Measurements from ENCODE around the gene BIN1. TPM values are rescaled to one million over a fixed set of nuclear protein-coding genes. Genes with fewer than 3 reads are reported as not detected.

BIN1 gene
- total RNA-seq, 1 experiment from 2014 or later = 87.5 TPM

- intact Hi-C loops (cut with micrococcal nuclease; ENCODE audit: unreplicated experiment) = loop anchor here (5.0 kb wide), 1 partner anchor 931 kb away; no protein-coding TSS in a partner anchor
- no peak overlapping the region for H3K4me2 ChIP-seq
- no peaks in the 10 kb centered on the region for H3K27me3 ChIP-seq (ENCODE audit: insufficient read depth, low read depth)
- DNase-seq = no peak
- no TSS peak for BruUV-seq (replicated peaks)
- no peaks in the 10 kb centered on the region for H3K36me3 ChIP-seq (ENCODE audit: low read depth)
- CTCF ChIA-PET = no interaction called here
- TF ChIP-seq CTCF (conservative IDR thresholded peaks at IDR 0.05) (no peak), EZH2 (IDR thresholded peaks at IDR 0.05; ENCODE audit: low read depth) (no peak)
- no peaks in the 10 kb centered on the region for H3K9me2 ChIP-seq (ENCODE audit: insufficient read depth)
- no peak overlapping the region for H2AFZ ChIP-seq
- H3K79me2 ChIP-seq (ENCODE audit: low read depth) = peaks cover 80% of the 10 kb centered on the region
- H3K9me3 ChIP-seq (ENCODE audit: insufficient read depth, low read depth) = no peaks in the 10 kb centered on the region
- H3K4me3 ChIP-seq = no peak overlapping the region
- peaks cover 14% of the 10 kb centered on the region; the same call in 1 of the 2 replicates for H3F3A ChIP-seq (ENCODE audit: insufficient read depth, low read depth)
- H3K4me1 ChIP-seq (replicated peaks; ENCODE audit: insufficient read depth) = peaks cover 43% of the 10 kb centered on the region
- POLR2A ChIA-PET (ENCODE audit: unreplicated experiment) = no interaction called here
- H4K20me1 ChIP-seq (ENCODE audit: insufficient read depth) = no peaks in the 10 kb centered on the region; the same call in 1 of the 2 replicates
- H3K27ac ChIP-seq = no peak overlapping the region
Observed at GRCh38 chr2:127091148-127091547, 15.8 kb downstream of the BIN1 start.

GRCh38 chr2:127090281-127091120, 16.5 kb downstream of the BIN1 start:
- no peaks in the 10 kb centered on the region; the same call in 1 of the 2 replicates for H4K20me1 ChIP-seq (ENCODE audit: insufficient read depth)
- intact Hi-C loops (cut with micrococcal nuclease; ENCODE audit: unreplicated experiment) = loop anchor here (5.0 kb wide), 1 partner anchor 932 kb away; no protein-coding TSS in a partner anchor
- no TSS peak for BruUV-seq (replicated peaks)

More at GRCh38 chr2:127090281-127091120, 16.5 kb downstream of the BIN1 start:
- POLR2A ChIA-PET (ENCODE audit: unreplicated experiment) = no interaction called here
- Histone ChIP-seq H3K9me2 (ENCODE audit: insufficient read depth) (no peaks in the 10 kb centered on the region), H3F3A (ENCODE audit: insufficient read depth, low read depth) (peaks cover 17% of the 10 kb centered on the region; the same call in 1 of the 2 replicates), H3K9me3 (ENCODE audit: insufficient read depth, low read depth) (no peaks in the 10 kb centered on the region), H3K4me1 (replicated peaks; ENCODE audit: insufficient read depth) (peaks cover 43% of the 10 kb centered on the region), H3K4me2 (no peak overlapping the region), H3K27me3 (ENCODE audit: insufficient read depth, low read depth) (no peaks in the 10 kb centered on the region), H2AFZ (no peak overlapping the region), H3K79me2 (ENCODE audit: low read depth) (peaks cover 80% of the 10 kb centered on the region), H3K36me3 (ENCODE audit: low read depth) (no peaks in the 10 kb centered on the region), H3K4me3 (no peak overlapping the region), H3K27ac (no peak overlapping the region)
- DNase-seq = no peak
- CTCF ChIA-PET = interaction anchor here (0.5 to 0.6 kb wide), 2 partner anchors 107 to 308 kb away, joined by 5 to 7 read pairs; no protein-coding TSS in a partner anchor
- no peak for TF ChIP-seq EZH2 (IDR thresholded peaks at IDR 0.05; ENCODE audit: low read depth)
- no peak for TF ChIP-seq CTCF (conservative IDR thresholded peaks at IDR 0.05)

Measured in PC-9 (cell line).